Umbilical cord (tissue), 1 donor: ENCODE results near the gene ATXN7L2. TPM values are rescaled to one million over a fixed set of nuclear protein-coding genes. Genes with fewer than 3 reads are reported as not detected.

Experiments used
- total RNA-seq: library from RNA; depleted of rRNA; stranded (reverse); fragments of >200 nt; gene quantifications from one replicate; pipeline ENCODE4 v1.2.3, GENCODE V29; 2014; ENCODE audit warnings: low replicate concordance; ENCODE audit not compliant: insufficient read depth

Gene ATXN7L2
- total RNA-seq, 1 donor from 2014 or later = 0.24 TPM

Other genes starting within 250 kb of the ATXN7L2 start
- gene CELSR2, start 234.4 kb upstream of the ATXN7L2 start, total RNA-seq = 2.6 TPM
- 4.3 TPM for gene PSRC1, start 200.8 kb upstream of the ATXN7L2 start, total RNA-seq
- not detected for gene MYBPHL, start 176.9 kb upstream of the ATXN7L2 start, total RNA-seq
- 65.2 TPM for gene SORT1, start 86.0 kb upstream of the ATXN7L2 start, total RNA-seq
- 23.1 TPM for gene PSMA5, start 57.5 kb upstream of the ATXN7L2 start, total RNA-seq
- gene SYPL2, start 17.4 kb upstream of the ATXN7L2 start, total RNA-seq = not detected
- 6.7 TPM for gene CYB561D1, start 10.2 kb downstream of the ATXN7L2 start, total RNA-seq
- gene AMIGO1, start 25.8 kb downstream of the ATXN7L2 start, total RNA-seq = 7.9 TPM
- gene GPR61, start 56.0 kb downstream of the ATXN7L2 start, total RNA-seq = 3.1 TPM
- 16.9 TPM for gene GNAI3, start 64.7 kb downstream of the ATXN7L2 start, total RNA-seq
- gene GNAT2, start 135.7 kb downstream of the ATXN7L2 start, total RNA-seq = not detected
- gene AMPD2, start 135.9 kb downstream of the ATXN7L2 start, total RNA-seq = 76.8 TPM
- 6.5 TPM for gene GSTM4, start 172.2 kb downstream of the ATXN7L2 start, total RNA-seq
- 46.7 TPM for gene GSTM2, start 184.2 kb downstream of the ATXN7L2 start, total RNA-seq
- gene GSTM1, start 203.9 kb downstream of the ATXN7L2 start, total RNA-seq = 23.8 TPM
- gene GSTM5, start 228.3 kb downstream of the ATXN7L2 start, total RNA-seq = 12.0 TPM